Osteocyte (in vitro differentiated cells): Measurements from ENCODE around the gene CENPU. TPM values are rescaled to one million over a fixed set of nuclear protein-coding genes. Genes with fewer than 3 reads are reported as not detected.

ENCODE experiments used
- DNase-seq: peaks from one replicate; pipeline ENCODE4 v3.0.0; 2021; ENCODE audit warnings: mixed read lengths; ENCODE audit not compliant: unreplicated experiment; ENCODE audit errors: extremely low spot score
- H3K27ac Mint-ChIP-seq: one replicate; pipeline ENCODE4 v1.8.0; 2021; ENCODE audit warnings: mild to moderate bottlenecking, mixed read lengths; ENCODE audit not compliant: unreplicated experiment
- H3K27me3 Mint-ChIP-seq: one replicate; pipeline ENCODE4 v1.8.0; 2021; ENCODE audit warnings: mixed read lengths; ENCODE audit not compliant: unreplicated experiment
- H3K36me3 Mint-ChIP-seq: one replicate; pipeline ENCODE4 v1.8.0; 2021; ENCODE audit warnings: mixed read lengths; ENCODE audit not compliant: unreplicated experiment
- H3K4me1 Mint-ChIP-seq: one replicate; pipeline ENCODE4 v1.8.0; 2021; ENCODE audit warnings: mixed read lengths; ENCODE audit not compliant: unreplicated experiment
- H3K4me3 Mint-ChIP-seq: one replicate; pipeline ENCODE4 v1.8.0; 2021; ENCODE audit warnings: mild to moderate bottlenecking, moderate library complexity, mixed read lengths; ENCODE audit not compliant: unreplicated experiment
- H3K9me3 Mint-ChIP-seq: one replicate; pipeline ENCODE4 v1.8.0; 2021; ENCODE audit warnings: mixed read lengths; ENCODE audit not compliant: unreplicated experiment
- total RNA-seq: library from RNA; stranded (reverse); gene quantifications from 2 replicates; pipeline ENCODE4 v1.2.1, GENCODE V29; 2021
- TF ChIP-seq, protein P1 (sequence below): fragments of 200-600 bp; sonication (generic); IDR thresholded peaks from 2 replicates; pipeline ENCODE4 v1.5.0; 2021; ENCODE audit warnings: antibody characterized with exemption, mild to moderate bottlenecking, moderate library complexity

CENPU gene
- total RNA-seq, 1 donor from 2014 or later: 6.9 TPM

DNA sequence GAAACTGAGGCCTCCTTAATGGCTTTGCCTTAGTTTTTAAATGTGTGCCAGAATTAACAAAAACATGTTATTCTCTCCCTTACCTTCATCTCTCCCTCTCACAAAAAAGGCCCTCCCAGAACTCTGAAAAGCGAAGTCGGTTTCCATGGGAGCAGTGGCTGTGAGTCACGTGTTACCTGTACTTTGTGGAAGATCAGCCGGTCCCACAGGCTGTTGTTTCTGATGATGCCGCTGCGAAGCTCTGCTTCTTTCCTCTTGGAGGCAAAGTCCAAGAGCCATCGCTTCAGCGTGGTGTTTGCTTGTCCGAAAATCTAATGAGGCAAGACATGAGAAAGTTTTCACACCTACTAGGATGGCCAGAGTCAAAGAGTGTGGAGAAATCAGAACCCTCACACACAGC lies 32.5 kb upstream of the CENPU start:
- H3K27ac Mint-ChIP-seq: no peak overlapping the region
- H3K4me1 Mint-ChIP-seq: no peaks in the 10 kb centered on the region
- no peak overlapping the region for H3K4me3 Mint-ChIP-seq
- TF ChIP-seq, protein P1, sequence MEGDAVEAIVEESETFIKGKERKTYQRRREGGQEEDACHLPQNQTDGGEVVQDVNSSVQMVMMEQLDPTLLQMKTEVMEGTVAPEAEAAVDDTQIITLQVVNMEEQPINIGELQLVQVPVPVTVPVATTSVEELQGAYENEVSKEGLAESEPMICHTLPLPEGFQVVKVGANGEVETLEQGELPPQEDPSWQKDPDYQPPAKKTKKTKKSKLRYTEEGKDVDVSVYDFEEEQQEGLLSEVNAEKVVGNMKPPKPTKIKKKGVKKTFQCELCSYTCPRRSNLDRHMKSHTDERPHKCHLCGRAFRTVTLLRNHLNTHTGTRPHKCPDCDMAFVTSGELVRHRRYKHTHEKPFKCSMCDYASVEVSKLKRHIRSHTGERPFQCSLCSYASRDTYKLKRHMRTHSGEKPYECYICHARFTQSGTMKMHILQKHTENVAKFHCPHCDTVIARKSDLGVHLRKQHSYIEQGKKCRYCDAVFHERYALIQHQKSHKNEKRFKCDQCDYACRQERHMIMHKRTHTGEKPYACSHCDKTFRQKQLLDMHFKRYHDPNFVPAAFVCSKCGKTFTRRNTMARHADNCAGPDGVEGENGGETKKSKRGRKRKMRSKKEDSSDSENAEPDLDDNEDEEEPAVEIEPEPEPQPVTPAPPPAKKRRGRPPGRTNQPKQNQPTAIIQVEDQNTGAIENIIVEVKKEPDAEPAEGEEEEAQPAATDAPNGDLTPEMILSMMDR: no peak
- H3K27me3 Mint-ChIP-seq: no peaks in the 10 kb centered on the region
- no peaks in the 10 kb centered on the region for H3K9me3 Mint-ChIP-seq
- H3K36me3 Mint-ChIP-seq: peaks cover 38% of the 10 kb centered on the region
- no peak for DNase-seq

DNA sequence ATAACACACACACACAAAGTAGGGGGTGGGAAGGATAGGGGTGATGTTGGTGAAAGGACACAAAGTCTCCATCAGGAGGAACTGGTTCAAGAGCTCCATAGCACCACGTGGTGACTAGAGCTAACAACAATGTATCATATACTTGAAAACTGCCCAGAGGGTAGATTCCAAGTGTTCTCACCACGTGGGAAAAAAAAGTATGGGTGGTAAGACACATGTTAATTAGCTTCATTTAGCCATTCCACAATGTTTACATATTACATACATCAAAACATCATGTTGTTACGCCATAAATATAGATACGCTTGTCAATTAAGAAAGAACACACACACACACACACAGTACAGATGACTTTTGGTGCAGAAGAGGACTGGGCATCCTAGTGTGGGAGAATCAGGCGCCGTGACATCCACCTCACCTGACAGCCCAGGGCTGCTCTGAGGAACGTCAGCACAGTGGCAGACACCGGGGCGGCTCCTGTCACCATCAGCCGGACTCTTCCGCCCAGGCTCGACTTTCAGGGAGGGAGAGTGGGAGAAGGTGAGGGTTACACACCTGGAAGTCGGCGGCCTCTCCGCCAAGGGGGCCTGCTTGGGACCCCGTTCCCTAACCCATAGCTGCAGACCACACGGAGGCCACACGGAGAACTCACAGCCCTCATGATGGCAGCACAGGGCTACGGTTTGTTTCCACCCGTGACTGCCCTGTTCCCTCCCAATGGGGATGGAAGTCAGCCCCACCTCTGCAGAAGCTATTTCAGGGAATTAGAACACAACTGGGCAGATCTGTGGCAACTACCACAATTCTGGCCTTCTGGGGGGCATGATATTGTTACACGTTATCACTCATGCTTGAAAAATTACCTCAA lies 31.8 kb upstream of the CENPU start:
- no peak for DNase-seq
- Mint-ChIP-seq H3K36me3 (peaks cover 38% of the 10 kb centered on the region), H3K9me3 (no peaks in the 10 kb centered on the region), H3K4me3 (no peak overlapping the region), H3K4me1 (no peaks in the 10 kb centered on the region), H3K27ac (no peak overlapping the region), H3K27me3 (no peaks in the 10 kb centered on the region)
- TF ChIP-seq, protein P1: no peak

DNA sequence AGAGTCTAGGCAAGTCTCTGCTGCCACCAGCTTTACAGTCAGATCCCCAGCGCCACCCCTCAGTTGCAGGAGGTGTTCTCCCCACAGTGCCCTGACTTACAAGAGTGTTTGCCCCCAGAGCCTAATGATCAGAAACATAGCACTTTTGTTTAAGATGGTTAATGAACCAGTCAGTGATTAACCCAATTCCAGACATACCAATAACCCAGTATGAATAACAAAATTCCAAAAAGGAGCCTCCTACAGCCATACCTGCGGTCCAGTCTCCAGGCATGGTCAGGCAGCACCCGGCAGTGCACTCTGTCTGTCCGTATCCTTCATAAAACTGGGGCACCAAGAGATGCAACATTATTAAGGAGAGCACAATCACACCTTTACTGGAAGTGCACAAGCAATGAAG lies 30.7 kb upstream of the CENPU start:
- Mint-ChIP-seq H3K4me3 (no peak overlapping the region), H3K27ac (no peak overlapping the region), H3K27me3 (no peaks in the 10 kb centered on the region), H3K9me3 (no peaks in the 10 kb centered on the region), H3K4me1 (peaks cover 6% of the 10 kb centered on the region), H3K36me3 (peaks cover 42% of the 10 kb centered on the region)
- DNase-seq: no peak
- TF ChIP-seq, protein P1: no peak

DNA sequence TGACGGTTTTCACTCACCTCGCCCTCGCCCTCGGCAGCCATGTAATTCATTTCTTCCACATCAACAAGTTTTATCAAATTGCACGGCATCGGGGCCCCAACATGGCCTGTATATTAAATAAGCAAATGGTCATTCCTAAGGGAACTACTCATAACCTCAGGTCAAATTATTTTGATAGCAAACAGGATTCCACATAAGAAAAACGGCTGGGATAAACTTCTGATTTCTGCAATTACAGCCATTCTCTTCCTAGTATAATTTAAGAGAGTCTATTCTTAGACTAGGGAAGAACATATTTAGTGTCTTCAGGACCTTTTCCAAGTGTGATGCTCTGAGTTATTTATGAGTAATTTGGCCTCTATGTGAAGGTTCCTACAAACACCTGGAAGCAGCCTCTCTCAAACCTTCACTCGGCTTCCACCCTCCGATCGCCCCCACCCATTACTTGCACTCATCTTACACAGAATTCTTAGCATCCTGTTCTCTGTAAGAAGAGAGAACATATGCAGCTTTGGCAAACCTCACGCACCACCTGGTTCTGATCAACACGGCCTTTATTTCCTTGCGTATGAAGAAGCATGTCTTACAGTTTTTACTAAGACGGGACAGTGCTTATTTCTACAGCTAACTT lies 29.4 kb upstream of the CENPU start:
- Mint-ChIP-seq H3K27ac (no peak overlapping the region), H3K4me1 (peaks cover 8% of the 10 kb centered on the region), H3K36me3 (peaks cover 39% of the 10 kb centered on the region), H3K27me3 (no peaks in the 10 kb centered on the region), H3K4me3 (no peak overlapping the region), H3K9me3 (no peaks in the 10 kb centered on the region)
- TF ChIP-seq, protein P1: no peak
- DNase-seq: no peak

DNA sequence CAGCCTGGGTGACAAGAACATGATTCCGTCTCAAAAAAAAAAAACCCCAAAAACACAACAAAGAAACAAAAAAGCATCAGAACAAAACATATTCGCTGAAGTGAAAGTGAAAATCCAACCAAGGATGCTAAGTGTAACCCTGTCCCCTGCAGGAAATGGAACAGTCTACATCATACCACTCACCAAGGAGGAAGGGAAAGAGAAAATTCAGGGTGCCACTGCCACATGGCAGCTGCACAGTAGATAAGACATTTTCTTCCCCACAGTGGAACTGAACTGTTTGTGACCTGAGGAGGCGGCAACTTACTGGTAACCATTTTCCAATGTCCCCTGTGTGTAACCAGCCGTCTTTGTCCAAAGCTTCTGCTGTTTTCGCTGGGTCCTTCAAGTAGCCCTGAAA lies 28.2 kb upstream of the CENPU start:
- peaks cover 15% of the 10 kb centered on the region for H3K4me1 Mint-ChIP-seq

More for the DNA sequence above, 28.2 kb upstream of the CENPU start:
- no peak overlapping the region for H3K27ac Mint-ChIP-seq
- no peaks in the 10 kb centered on the region for H3K9me3 Mint-ChIP-seq
- DNase-seq: no peak
- no peak overlapping the region for H3K4me3 Mint-ChIP-seq
- TF ChIP-seq, protein P1: no peak
- H3K27me3 Mint-ChIP-seq: no peaks in the 10 kb centered on the region
- peaks cover 34% of the 10 kb centered on the region for H3K36me3 Mint-ChIP-seq
